ENCODE measurements around the gene CYP8B1.

The CYP8B1 gene, protein sequence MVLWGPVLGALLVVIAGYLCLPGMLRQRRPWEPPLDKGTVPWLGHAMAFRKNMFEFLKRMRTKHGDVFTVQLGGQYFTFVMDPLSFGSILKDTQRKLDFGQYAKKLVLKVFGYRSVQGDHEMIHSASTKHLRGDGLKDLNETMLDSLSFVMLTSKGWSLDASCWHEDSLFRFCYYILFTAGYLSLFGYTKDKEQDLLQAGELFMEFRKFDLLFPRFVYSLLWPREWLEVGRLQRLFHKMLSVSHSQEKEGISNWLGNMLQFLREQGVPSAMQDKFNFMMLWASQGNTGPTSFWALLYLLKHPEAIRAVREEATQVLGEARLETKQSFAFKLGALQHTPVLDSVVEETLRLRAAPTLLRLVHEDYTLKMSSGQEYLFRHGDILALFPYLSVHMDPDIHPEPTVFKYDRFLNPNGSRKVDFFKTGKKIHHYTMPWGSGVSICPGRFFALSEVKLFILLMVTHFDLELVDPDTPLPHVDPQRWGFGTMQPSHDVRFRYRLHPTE

DNA sequence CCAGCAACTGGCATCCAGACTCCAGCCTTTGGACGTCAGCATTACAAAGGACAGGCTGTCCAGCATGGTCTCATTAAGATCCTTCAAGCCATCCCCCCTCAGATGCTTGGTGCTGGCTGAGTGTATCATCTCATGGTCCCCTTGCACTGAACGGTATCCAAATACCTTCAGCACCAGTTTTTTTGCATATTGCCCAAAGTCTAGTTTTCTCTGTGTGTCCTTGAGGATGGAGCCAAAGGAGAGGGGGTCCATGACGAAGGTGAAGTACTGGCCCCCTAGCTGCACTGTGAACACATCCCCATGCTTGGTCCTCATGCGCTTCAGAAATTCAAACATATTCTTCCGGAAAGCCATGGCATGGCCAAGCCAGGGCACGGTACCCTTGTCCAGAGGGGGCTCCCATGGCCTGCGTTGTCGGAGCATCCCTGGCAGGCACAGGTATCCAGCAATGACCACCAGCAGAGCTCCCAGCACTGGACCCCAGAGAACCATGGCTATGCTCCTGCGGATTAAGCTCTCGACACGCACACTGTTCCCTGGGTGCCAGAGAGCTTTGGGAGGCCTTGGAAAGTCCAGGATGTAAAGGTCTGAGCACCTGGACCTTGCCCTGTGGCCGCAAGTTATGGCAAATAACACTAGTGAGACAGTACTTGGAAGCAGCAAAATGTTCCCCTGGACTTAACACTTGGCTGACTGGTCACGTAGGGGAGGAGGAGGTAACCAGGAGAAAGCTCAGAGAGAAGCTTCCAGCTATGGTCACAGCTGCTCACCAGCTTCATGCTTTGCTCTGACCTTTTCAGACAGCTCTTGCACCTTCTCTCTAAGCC is at the start of gene CYP8B1:
Gene CYP8B1 (minus strand): TSS at position 555 of the 827 bp plus-strand sequence. CDS start 63 bp downstream, at position 492.
- DNase-seq (ENCODE audit: low spot score), result no peak

DNA sequence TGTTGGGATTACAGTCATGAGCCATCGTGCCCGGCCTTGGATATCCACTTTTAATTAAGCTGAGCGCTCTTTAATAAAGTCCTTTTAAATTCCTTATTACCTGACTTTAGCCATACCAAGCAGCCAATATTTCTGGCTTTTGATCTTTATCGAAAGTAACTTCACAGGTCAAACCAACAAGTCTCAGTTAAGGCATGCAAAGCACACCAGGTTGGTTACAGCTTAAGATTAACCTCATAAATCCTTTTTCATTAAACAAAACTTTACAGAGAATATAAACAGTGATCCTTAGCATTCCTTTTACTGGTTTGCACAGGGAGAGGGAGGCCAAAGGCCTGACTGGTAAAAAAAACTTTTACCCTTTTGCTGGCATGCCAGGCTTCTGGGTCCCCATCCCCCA is 47.9 kb upstream of the CYP8B1 start:
- DNase-seq (ENCODE audit: low spot score), result no peak

DNA sequence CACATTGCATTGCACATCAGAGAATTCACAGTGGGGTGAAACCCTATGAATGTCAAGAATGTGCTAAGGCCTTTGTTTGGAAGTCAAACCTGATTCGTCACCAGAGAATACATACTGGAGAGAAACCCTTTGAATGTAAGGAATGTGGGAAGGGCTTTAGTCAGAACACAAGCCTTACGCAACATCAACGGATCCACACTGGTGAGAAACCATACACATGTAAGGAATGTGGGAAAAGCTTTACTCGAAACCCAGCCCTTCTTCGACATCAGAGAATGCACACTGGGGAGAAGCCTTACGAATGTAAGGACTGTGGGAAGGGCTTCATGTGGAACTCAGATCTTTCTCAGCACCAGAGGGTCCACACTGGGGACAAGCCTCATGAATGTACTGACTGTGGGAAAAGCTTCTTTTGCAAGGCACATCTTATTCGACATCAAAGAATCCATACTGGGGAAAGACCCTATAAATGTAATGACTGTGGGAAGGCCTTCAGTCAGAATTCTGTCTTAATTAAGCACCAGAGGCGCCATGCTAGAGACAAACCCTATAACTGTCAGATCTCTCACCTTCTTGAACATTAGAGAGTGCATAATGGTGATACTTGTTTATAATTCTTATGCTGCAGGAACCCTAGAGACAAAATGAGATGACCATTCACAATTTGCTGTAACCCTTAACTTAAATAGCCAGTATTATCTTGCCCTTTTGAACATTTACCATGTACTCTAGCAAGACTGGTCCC is 39.3 kb upstream of the CYP8B1 start:
- DNase-seq (ENCODE audit: low spot score), result no peak

DNA sequence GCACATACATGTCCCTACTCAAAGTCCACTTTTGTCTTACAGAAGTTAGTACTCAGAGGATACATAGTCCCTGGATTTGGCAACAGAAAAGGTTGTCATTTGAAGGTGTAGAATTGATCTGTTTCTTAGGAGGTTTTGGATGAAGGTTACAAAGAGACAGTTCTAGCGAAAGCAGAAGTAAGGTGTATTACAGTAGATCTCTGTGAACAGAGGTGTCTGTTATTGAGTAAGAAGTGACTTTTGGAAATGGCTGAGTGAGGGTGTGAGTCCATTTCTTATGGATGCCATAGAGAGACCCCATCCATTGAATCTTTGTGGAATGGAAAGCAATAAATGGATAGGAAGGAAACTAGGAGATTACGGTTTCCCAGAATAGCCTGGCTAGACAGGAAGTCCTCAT is 35.9 kb upstream of the CYP8B1 start:
- DNase-seq (ENCODE audit: low spot score), result no peak

DNA sequence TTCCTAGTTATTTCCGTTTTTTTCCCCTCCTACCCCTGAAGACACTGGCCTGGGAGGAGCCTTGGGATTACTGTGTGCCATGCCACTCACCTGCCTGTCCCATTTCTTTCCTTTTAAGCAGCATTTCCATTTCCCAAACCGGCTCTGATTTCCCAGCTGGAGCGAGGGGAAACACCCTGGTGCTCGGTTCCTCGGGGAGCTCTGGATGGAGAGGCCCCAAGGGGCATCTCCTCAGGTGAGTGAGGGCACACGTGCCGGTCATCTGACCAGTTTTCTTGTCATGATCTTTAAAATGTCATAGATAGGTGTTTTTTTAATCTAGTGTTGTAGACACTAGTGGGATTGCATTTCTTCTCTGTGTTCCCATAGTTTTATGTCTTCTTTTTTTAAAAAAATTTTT is 33.0 kb upstream of the CYP8B1 start:
- no peak for DNase-seq (ENCODE audit: low spot score)

DNA sequence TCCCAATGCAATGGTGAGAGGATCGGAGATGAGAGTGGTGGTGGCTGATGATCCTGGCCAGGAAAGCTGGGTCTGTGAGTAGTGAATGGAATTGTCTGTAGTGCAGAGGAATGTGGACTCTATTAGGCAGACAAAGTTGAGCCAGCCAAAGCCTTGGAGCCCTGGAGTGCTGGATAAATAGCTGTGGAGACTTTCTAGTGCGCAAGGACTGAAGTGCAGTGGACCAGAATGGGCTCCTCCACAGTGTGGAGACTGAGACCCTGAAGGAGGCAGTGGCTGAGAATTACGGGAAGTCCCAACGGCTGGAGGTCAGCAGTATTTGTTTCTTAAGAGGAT is 31.1 kb upstream of the CYP8B1 start:
- DNase-seq (ENCODE audit: low spot score), result peak; percentile 13

DNA sequence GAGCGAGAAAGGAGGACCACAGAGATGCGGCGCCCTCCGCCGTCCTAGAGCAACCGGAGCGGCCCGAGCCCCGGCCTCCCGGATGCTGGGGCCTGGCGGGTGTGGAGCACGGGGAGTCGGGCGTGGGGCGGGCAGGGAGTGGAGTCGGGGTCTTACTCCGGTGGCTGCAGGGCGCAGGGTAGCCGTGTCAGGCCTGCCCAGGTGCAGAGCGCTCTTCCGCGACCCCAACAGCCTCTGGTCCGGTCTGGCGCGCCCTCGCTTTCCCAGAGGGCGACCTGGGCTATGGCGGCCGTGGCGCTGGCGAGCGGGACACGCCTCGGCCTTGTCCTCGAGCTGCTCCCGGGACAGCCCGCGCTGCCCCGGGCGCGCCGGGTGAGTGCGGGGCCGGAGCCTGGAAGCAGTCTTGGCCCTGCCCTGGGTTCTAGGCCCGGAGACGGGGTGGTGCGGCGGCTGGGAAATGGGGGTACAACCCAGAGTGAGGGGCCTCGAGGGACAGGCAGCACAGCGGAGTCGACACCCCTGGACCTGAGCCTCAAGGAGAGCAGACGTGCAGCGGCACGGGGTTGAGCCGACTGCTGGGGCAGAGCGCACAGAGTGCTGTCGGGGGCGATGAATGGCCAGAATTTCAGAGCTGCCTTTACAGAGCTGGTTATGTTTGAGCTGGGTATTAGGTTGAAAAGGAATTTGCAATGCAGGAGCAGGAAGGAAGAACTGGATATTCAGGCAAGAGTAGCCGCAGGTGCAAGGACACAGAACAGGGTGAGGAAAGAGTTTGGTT is 30.6 kb upstream of the CYP8B1 start, which contains the start of gene ZNF662:
Gene ZNF662 (plus strand): TSS at position 73 of the 778 bp plus-strand sequence. CDS start 1,973 bp downstream, outside the sequence.
- peak; percentile 51 for DNase-seq (ENCODE audit: low spot score)

DNA sequence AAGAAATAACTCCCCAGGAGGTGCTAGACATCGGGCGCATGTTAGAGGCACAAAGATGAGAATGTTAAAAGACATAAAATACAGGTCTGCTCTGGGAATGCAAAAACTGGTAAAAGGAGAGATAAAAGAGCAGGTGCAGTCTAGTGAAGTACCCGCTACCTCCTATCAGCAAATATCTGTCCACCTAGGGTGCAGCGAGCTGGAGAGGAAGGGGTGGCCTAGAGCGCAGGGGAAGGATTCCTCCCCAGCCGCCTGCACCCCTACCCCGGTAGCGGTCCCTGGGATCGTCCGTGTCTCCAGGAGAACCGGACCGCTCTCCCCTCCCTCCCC is 30.0 kb upstream of the CYP8B1 start:
- DNase-seq (ENCODE audit: low spot score), result no peak

DNA sequence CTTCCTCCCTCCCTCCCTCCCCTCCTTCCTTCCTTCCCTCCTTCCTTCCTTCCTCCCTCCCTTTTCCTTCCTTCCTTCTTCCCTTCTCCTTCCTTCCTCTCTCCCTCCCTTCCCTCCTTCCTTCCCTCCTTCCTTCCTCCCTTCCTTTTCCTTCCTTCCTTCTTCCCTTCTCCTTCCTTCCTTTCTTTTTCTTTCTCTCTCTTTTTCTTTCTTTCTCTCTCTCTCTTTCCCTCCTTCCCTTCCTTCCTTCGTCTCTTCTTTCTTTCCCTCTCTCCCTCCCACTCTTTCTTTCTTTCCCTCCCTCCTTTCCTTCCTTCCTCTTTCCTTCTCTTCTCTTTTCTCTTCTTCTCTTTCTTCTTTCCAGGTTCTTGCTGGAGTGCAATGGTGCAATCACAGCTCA is 28.4 kb upstream of the CYP8B1 start:
- DNase-seq (ENCODE audit: low spot score), result no peak

DNA sequence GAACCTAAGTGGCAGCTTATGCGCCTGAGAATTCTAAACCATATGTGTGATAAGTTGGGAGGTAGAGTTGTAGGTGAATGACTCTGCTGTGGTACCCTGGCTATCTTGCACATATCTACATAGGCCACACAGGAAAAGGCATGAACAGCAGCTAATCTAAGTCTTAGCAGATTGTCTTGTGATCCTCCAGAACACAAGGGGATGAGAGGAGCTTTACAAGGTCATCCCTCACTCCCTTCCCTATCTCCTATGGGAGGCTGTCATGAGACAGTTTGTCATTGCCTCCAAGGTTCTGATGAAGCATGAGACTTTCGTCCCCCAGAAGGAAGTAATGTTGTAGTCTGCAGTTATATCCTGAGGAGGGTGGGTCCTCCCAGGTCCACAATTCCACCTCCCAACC is 26.6 kb upstream of the CYP8B1 start:
- DNase-seq (ENCODE audit: low spot score), result no peak

DNA sequence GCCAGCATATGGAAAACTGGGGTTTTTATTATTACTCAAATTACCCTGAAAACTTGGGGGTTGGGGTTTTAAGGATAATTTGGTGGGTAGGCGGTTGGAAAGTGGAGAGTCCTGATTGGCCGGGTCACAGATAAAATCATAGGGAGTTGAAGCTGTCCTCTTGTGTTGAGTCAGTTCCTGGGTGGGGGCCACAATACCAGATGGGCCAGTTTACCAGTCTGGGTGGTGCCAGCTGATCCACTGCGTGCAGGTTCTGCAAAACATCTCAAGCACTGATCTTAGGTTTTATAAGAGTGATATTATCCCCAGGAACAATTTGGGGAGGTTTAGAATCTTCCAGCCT is 25.4 kb upstream of the CYP8B1 start:
- DNase-seq (ENCODE audit: low spot score), result no peak

DNA sequence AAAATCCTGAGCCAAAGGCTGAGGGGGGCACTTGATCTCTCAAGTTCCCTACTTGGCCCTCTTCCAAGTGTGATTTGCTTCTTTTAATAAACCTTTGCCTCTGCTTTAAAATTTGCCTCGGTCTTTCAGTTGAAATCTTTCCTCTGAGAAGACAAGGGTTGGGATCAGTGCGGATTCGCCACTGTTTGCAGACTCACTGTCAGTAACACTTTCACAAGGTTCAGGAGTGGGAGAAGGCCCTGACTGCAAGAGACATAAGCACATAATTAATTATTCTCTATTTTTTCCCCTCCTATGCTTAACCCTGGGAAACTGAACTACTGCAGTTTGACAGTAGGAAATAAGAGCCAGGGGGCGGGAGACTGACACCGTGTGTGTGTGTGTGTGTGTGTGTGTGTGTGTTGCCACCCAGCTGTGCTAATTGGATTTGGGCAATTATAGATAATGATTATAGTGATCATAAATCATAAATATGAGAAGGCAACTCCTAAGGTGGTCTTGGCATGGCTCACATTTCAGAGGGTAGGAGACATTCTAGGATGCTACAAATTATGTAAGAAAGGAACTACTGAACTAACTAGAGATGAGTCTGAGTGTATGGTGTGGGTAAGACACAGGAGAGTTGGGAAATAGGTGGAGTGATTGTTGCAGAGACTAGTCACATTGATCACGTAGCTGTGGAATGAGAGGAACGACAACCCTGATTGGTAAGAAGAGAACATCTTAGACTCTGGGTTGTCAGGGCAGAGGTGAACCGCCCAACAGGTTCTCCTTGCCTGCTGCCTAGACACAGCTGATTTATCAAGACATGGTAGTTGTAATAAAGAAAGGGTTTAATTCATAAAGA is 24.8 kb upstream of the CYP8B1 start:
- DNase-seq (ENCODE audit: low spot score), result no peak

DNA sequence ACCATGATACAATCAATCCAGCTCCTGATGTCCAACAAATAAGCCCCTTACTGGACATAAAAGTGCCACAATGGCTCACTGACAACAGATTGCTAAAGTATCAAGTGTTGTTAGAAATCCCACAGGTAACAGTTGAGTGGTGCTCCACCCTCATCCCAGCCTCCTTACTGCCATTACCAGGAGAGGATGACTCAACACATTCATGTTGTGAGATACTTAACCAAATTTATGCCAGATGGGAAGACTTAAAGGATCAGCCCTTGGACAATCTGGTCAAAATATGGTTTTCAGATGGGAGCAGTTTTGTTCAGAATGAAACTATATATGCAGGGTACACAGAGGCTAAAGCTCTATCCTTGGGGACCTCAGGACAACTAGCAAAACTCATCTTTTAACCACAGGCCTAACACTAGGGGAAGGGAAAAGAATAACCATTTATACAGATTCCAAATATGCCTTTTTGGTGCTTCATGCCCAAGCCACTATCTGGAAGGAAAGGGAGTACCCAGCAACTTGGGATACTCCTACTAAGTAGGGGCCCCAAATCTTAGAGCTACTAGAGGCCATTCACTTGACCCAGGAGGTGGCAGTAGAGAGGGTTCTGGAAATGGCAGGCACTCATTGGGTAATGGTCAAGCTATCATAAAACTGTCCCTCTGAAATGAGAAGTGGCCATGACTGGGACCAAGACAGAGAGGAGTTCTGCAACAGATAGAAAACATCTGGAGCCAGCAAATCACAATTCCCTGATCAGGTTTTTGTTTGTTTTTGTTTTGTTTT is 23.4 kb upstream of the CYP8B1 start:
- no peak for DNase-seq (ENCODE audit: low spot score)

DNA sequence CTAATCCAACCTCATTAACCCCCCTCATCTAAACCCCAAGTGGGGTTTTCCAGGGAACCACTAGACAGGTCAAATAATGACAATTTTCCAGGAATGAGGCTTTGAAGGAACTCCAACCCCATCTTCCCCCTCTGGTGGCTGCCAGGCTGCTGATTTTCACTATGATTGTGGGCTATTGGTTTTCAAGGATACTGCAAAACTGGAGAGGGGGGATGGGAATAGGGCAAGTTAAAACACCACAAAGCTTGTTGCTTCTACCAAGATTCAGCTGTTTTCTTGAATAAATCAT is 19.8 kb upstream of the CYP8B1 start:
- no peak for DNase-seq (ENCODE audit: low spot score)

DNA sequence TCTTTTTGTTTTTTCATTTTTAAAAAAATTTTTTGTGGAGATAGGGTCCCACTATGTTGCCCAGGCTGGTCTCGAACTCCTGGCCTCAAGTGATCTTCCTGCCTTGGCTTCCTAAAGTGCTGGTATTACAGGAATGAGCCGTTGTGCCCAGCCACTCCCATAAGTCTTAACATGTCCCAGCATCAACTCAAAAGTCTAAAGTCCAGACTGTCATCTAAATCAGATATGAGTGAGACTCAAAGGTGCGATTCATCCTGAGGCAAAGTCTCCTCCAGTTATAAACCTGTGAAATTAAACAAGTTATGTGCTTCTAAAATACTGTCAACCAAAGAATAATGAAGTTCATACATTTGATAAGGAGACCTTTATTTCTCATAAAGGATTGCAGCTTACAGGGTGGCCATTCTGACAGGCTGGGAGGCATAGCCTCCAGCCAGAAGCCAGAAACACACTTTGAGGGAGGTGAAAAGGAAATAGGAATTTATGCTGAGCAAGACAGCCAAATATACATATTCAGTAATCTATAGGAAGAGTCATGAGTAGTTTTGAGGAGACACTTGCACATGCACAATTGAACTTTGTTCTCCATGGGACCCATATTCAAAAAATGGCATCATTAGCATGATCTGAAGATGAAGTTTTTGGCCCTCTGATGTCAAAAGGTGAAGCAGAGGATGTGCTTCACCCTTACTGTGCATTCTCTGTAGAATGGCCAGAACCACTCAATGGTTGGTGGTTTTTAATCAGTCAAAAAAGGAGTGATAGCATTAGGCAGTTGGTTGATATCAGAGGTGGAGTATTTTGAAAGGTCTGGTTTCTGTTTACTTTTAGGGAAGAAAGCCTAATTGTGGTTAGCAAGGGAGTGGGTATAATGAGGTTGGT is 19.3 kb upstream of the CYP8B1 start:
- no peak for DNase-seq (ENCODE audit: low spot score)

DNA sequence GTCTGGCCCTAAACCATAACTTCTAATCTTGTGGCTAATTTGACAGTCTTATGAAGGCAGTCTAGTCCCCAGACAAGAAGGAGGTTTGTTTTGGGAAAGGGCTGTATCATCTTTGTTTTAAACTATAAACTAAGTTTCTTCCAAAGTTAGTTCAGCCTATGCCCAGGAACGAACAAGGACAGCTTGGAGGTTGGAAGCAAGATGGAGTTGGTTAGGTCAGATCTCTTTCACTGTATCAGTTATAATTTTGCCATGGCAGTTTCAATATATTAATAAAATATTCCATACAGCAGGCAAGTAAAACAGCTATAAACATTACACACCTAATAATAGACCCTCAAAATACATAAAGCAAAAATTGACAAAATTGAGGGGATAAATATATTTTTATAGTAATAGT is 17.1 kb upstream of the CYP8B1 start:
- no peak for DNase-seq (ENCODE audit: low spot score)

DNA sequence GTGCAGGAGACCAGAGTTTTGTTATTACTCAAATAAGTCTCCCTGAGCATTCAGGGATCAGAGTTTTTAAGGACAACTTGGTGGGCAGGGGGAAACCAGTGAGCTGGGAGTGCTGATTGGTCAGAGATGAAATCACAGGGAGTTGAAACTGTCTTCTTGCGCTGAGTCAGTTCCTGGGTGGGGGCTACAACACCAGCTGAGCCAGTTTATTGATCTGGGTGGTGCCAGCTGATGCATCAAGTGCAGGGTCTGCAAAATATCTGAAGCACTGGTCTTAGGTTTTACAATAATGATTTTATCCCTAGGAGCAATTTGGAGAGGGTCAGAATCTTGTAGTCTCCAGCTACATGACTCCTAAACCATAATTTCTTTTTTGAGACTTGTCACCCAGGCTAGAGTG is 16.5 kb upstream of the CYP8B1 start:
- DNase-seq (ENCODE audit: low spot score), result no peak

DNA sequence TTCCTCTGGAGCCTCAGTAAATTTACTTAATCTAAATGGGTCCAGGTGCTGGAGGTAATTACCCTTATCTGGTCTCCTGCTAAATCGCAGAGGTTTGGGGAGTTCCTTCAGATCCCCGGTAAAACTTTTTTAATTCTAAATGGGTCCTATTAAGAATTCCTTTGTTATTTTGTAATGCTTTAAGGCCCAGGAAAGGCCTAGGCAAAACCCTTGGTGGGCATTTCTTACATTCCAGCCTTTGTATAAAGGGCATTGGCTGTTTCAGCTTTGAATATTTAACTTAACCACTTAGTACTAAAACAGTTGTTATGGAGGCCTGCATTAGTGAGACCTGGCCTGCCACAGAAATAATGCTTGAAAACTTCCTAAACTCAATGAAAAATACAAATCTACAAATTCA is 15.4 kb upstream of the CYP8B1 start:
- DNase-seq (ENCODE audit: low spot score), result no peak

DNA sequence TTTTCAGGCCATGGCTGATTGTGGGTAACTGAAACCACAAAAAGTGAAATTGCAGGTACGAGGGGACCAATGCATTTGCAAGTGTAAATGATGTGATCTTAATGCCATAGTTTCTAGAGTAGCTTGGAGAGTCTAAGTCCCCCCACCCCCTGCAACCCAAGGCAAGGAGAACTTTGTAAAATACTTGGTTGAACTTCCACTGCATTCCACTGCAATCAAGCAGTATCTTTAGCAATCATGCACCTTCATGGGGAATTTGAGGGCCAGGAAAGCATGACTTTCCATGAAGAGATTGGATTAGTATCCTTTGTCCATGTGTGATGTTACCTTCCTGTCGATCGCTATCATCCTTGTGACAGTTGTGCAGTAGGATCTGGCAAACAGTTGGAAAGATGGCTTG is 11.4 kb upstream of the CYP8B1 start:
- no peak for DNase-seq (ENCODE audit: low spot score)

All from GM03348 (cell line).